ENCODE measurements around the gene CLDN6.

CLDN6 gene

GRCh38 chr16:2973093-2973492 lies 44.9 kb downstream of the CLDN6 start:
- Histone ChIP-seq H3K4ac (ENCODE audit: low read depth, low read length) (no peak overlapping the region), H4K91ac (ENCODE audit: low read depth, low read length) (no peak overlapping the region), H2BK5ac (ENCODE audit: low read depth, low read length, poor library complexity) (no peak overlapping the region), H3K9ac (ENCODE audit: low read length) (no peak overlapping the region), H3K4me3 (ENCODE audit: low read depth, low read length) (no peak overlapping the region), H3K36me3 (ENCODE audit: control insufficient read depth in 1 of 2, insufficient read depth in 2 of 2, low read length in 2 of 2) (peaks cover 55 to 62% of the 10 kb centered on the region in 2 experiments), H4K8ac (ENCODE audit: low read depth, low read length) (no peak overlapping the region), H2BK120ac (ENCODE audit: insufficient read depth, low read length, poor library complexity) (no peak overlapping the region), H2AFZ (ENCODE audit: insufficient read depth, low read length, poor library complexity) (no peak overlapping the region), H3K27ac (ENCODE audit: low read depth, low read length) (no peak overlapping the region), H4K12ac (ENCODE audit: low read depth, low read length) (no peak overlapping the region), H3K27me3 (ENCODE audit: insufficient read depth, low read length) (no peaks in the 10 kb centered on the region), H3K79me2 (ENCODE audit: control insufficient read depth, insufficient read depth, low read length, poor library complexity) (peaks cover 2% of the 10 kb centered on the region), H3K4me2 (ENCODE audit: low read length) (no peak overlapping the region), H3K23ac (ENCODE audit: low read length) (no peak overlapping the region), H3K9me3 (ENCODE audit: insufficient read depth, low read depth, low read length) (no peaks in the 10 kb centered on the region), H2AK5ac (ENCODE audit: low read length) (no peak overlapping the region), H3K4me1 (ENCODE audit: control insufficient read depth in 1 of 2, insufficient read depth in 2 of 2, low read length in 2 of 2) (peaks cover 12 to 20% of the 10 kb centered on the region in 2 experiments), H3K79me1 (ENCODE audit: low read length) (peaks cover 5% of the 10 kb centered on the region), H2BK12ac (ENCODE audit: low read length) (no peak overlapping the region), H3K18ac (ENCODE audit: low read length) (no peak overlapping the region), H3K14ac (ENCODE audit: low read length) (no peak overlapping the region)
- DNase-seq, result no peak
- WGBS (ENCODE audit: extremely low coverage, insufficient coverage, insufficient read length), result no CpG with 5 or more reads among the region's 5 CpGs

- H3K79me1 ChIP-seq (ENCODE audit: low read length), result peaks cover 5% of the 10 kb centered on the region
- H3K79me2 ChIP-seq (ENCODE audit: control insufficient read depth, insufficient read depth, low read length, poor library complexity), result peaks cover 2% of the 10 kb centered on the region
- H4K8ac ChIP-seq (ENCODE audit: low read depth, low read length), result no peak overlapping the region
- H3K4me1 ChIP-seq (ENCODE audit: control insufficient read depth in 1 of 2, insufficient read depth in 2 of 2, low read length in 2 of 2), result peaks cover 12 to 20% of the 10 kb centered on the region in 2 experiments
- no peak overlapping the region for H4K91ac ChIP-seq (ENCODE audit: low read depth, low read length)
- no peak overlapping the region for H3K4ac ChIP-seq (ENCODE audit: low read depth, low read length)
- no peak overlapping the region for H3K27ac ChIP-seq (ENCODE audit: low read depth, low read length)
- H3K18ac ChIP-seq (ENCODE audit: low read length), result no peak overlapping the region
- H3K4me3 ChIP-seq (ENCODE audit: low read depth, low read length), result no peak overlapping the region
- H2BK5ac ChIP-seq (ENCODE audit: low read depth, low read length, poor library complexity), result no peak overlapping the region
- no CpG with 5 or more reads among the region's 15 CpGs for WGBS (ENCODE audit: extremely low coverage, insufficient coverage, insufficient read length)
- H3K23ac ChIP-seq (ENCODE audit: low read length), result no peak overlapping the region
- H3K14ac ChIP-seq (ENCODE audit: low read length), result no peak overlapping the region
- H2BK12ac ChIP-seq (ENCODE audit: low read length), result no peak overlapping the region
- no peak overlapping the region for H2AK5ac ChIP-seq (ENCODE audit: low read length)
- H3K9ac ChIP-seq (ENCODE audit: low read length), result no peak overlapping the region
- H3K4me2 ChIP-seq (ENCODE audit: low read length), result no peak overlapping the region
- H3K36me3 ChIP-seq (ENCODE audit: control insufficient read depth in 1 of 2, insufficient read depth in 2 of 2, low read length in 2 of 2), result peaks cover 49 to 54% of the 10 kb centered on the region in 2 experiments
- no peaks in the 10 kb centered on the region for H3K27me3 ChIP-seq (ENCODE audit: insufficient read depth, low read length)
- no peak overlapping the region for H2AFZ ChIP-seq (ENCODE audit: insufficient read depth, low read length, poor library complexity)
- DNase-seq, result no peak
- no peak overlapping the region for H2BK120ac ChIP-seq (ENCODE audit: insufficient read depth, low read length, poor library complexity)
- no peaks in the 10 kb centered on the region for H3K9me3 ChIP-seq (ENCODE audit: insufficient read depth, low read depth, low read length)
- H4K12ac ChIP-seq (ENCODE audit: low read depth, low read length), result no peak overlapping the region
Observed at GRCh38 chr16:2971985-2972784, 45.8 kb downstream of the CLDN6 start.

DNA sequence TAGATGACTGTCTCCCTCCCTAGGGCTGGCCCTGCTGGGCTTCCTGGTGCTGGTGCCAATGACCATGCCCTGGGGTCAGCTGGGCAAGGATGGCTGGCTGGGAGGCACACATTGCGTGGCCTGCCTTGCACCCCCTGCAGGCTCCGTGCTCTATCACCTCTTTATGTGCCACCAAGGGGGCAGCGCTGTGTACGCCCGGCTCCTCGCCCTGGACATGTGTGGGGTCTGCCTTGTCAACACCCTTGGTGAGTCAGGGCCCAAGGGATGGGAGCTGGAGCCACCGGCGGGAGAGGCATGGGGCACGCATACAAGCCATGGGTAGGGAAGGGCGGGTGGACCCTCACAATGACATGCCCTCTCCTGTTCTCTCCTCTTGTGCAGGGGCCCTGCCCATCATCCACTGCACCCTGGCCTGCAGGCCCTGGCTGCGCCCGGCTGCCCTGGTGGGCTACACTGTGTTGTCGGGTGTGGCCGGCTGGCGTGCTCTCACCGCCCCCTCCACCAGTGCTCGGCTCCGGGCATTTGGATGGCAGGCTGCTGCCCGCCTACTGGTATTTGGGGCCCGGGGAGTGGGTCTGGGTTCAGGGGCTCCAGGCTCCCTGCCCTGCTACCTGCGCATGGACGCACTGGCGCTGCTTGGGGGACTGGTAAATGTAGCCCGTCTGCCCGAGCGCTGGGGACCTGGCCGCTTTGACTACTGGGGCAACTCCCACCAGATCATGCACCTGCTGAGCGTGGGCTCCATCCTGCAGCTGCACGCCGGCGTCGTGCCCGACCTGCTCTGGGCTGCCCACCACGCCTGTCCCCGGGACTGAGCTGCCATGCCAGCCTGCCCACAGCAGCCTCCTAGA lies 46.6 kb downstream of the CLDN6 start:
- H2AFZ ChIP-seq (ENCODE audit: insufficient read depth, low read length, poor library complexity), result no peak overlapping the region
- H3K4me1 ChIP-seq (ENCODE audit: control insufficient read depth in 1 of 2, insufficient read depth in 2 of 2, low read length in 2 of 2), result peaks cover 12 to 20% of the 10 kb centered on the region in 2 experiments
- H3K36me3 ChIP-seq (ENCODE audit: control insufficient read depth in 1 of 2, insufficient read depth in 2 of 2, low read length in 2 of 2), result peaks cover 44 to 46% of the 10 kb centered on the region in 2 experiments
- H2BK5ac ChIP-seq (ENCODE audit: low read depth, low read length, poor library complexity), result no peak overlapping the region
- peaks cover 5% of the 10 kb centered on the region for H3K79me1 ChIP-seq (ENCODE audit: low read length)
- peaks cover 2% of the 10 kb centered on the region for H3K79me2 ChIP-seq (ENCODE audit: control insufficient read depth, insufficient read depth, low read length, poor library complexity)
- H4K91ac ChIP-seq (ENCODE audit: low read depth, low read length), result no peak overlapping the region
- no peak overlapping the region for H3K27ac ChIP-seq (ENCODE audit: low read depth, low read length)
- H2BK12ac ChIP-seq (ENCODE audit: low read length), result no peak overlapping the region
- WGBS (ENCODE audit: extremely low coverage, insufficient coverage, insufficient read length), result no CpG with 5 or more reads among the region's 35 CpGs
- no peak overlapping the region for H3K18ac ChIP-seq (ENCODE audit: low read length)
- no peak overlapping the region for H4K8ac ChIP-seq (ENCODE audit: low read depth, low read length)
- H3K4me2 ChIP-seq (ENCODE audit: low read length), result no peak overlapping the region
- no peaks in the 10 kb centered on the region for H3K27me3 ChIP-seq (ENCODE audit: insufficient read depth, low read length)
- H3K9ac ChIP-seq (ENCODE audit: low read length), result no peak overlapping the region
- DNase-seq, result no peak
- no peak overlapping the region for H3K23ac ChIP-seq (ENCODE audit: low read length)
- no peak overlapping the region for H2AK5ac ChIP-seq (ENCODE audit: low read length)
- no peak overlapping the region for H3K4ac ChIP-seq (ENCODE audit: low read depth, low read length)
- H3K9me3 ChIP-seq (ENCODE audit: insufficient read depth, low read depth, low read length), result no peaks in the 10 kb centered on the region
- no peak overlapping the region for H4K12ac ChIP-seq (ENCODE audit: low read depth, low read length)
- H2BK120ac ChIP-seq (ENCODE audit: insufficient read depth, low read length, poor library complexity), result no peak overlapping the region
- H3K4me3 ChIP-seq (ENCODE audit: low read depth, low read length), result no peak overlapping the region
- H3K14ac ChIP-seq (ENCODE audit: low read length), result no peak overlapping the region

DNA sequence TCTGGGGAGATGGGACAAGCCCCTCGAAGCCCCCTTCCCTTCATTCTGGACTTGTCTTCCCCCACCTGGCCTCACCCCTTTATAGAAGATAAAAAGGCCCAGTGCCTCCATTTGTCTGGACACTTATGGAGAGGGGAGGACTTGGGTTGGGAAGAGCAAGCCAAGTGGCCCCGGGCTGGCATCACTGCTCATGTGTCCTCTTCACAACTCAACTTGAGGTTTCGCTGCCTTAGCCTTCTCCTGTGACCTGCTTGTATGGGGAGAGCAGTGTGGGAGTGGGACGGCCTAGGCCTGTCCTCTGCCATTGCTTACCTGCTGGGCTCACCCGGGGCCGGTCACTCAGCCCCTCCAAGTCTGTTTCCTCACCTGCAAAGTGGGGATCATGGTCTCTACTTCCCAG lies 47.4 kb downstream of the CLDN6 start:
- Histone ChIP-seq H3K14ac (ENCODE audit: low read length) (no peak overlapping the region), H3K27me3 (ENCODE audit: insufficient read depth, low read length) (no peaks in the 10 kb centered on the region), H3K4me2 (ENCODE audit: low read length) (peak overlapping the region; percentile 96), H2BK5ac (ENCODE audit: low read depth, low read length, poor library complexity) (no peak overlapping the region), H3K27ac (ENCODE audit: low read depth, low read length) (no peak overlapping the region), H4K91ac (ENCODE audit: low read depth, low read length) (no peak overlapping the region), H3K79me1 (ENCODE audit: low read length) (peaks cover 5% of the 10 kb centered on the region), H4K12ac (ENCODE audit: low read depth, low read length) (no peak overlapping the region), H3K9me3 (ENCODE audit: insufficient read depth, low read depth, low read length) (no peaks in the 10 kb centered on the region), H2AFZ (ENCODE audit: insufficient read depth, low read length, poor library complexity) (no peak overlapping the region), H3K36me3 (ENCODE audit: control insufficient read depth in 1 of 2, insufficient read depth in 2 of 2, low read length in 2 of 2) (peaks cover 37 to 39% of the 10 kb centered on the region in 2 experiments), H3K79me2 (ENCODE audit: control insufficient read depth, insufficient read depth, low read length, poor library complexity) (peaks cover 2% of the 10 kb centered on the region), H3K4ac (ENCODE audit: low read depth, low read length) (no peak overlapping the region), H2BK120ac (ENCODE audit: insufficient read depth, low read length, poor library complexity) (no peak overlapping the region), H4K8ac (ENCODE audit: low read depth, low read length) (no peak overlapping the region), H3K23ac (ENCODE audit: low read length) (no peak overlapping the region), H3K18ac (ENCODE audit: low read length) (no peak overlapping the region), H3K4me3 (ENCODE audit: low read depth, low read length) (no peak overlapping the region), H3K9ac (ENCODE audit: low read length) (no peak overlapping the region), H2AK5ac (ENCODE audit: low read length) (no peak overlapping the region), H3K4me1 (ENCODE audit: control insufficient read depth in 1 of 2, insufficient read depth in 2 of 2, low read length in 2 of 2) (peaks cover 12 to 20% of the 10 kb centered on the region in 2 experiments), H2BK12ac (ENCODE audit: low read length) (no peak overlapping the region)
- WGBS (ENCODE audit: extremely low coverage, insufficient coverage, insufficient read length), result no CpG with 5 or more reads among the region's 6 CpGs
- DNase-seq, result no peak
